NT2/D1 (cell line): ENCODE data around the gene KTN1.

ENCODE experiments used
- SUZ12 ChIP-seq: IDR thresholded peaks from 2 replicates; pipeline ENCODE4 v1.6.1; 2011; ENCODE audit not compliant: insufficient read length, insufficient read depth; ENCODE audit errors: extremely low read depth
- ZNF274 ChIP-seq: IDR thresholded peaks from 2 replicates; pipeline ENCODE4 v1.6.1; 2011; ENCODE audit warnings: mild to moderate bottlenecking, low read depth, low read length

DNA sequence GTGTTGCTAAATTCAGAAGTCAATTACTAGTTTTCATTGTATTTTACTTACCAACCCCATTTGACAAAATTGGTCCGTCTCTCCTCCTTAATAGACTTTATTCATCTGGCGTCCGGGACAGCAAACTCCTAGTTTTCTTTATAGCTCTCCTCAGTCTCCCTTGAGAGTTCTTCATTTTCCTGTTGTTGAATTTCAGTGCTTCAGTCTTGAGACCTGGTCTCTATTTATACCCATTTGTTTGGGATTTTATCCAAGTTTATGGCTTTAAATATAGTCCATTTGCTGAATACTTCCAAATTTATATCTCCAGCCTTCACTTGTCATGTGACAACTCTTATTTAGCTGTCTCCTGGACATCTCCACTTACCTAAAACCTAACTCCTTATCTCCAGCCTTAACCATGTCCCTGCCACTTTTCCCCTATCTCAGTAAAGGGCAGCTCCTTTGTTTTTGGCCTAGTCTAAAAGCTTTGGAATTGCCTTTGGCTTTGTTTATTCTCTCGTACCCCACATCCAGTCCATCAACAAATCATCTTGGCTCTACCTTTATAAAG is 23.5 kb downstream of the KTN1 start:
- TF ChIP-seq ZNF274 (no peak), SUZ12 (no peak)
